HCT116 (cell line): Measurements from ENCODE around the gene SRGAP2B. TPM values are rescaled to one million over a fixed set of nuclear protein-coding genes. Genes with fewer than 3 reads are reported as not detected.
"Not testable (repeated sequence)": the region's sequence is repeated elsewhere in the genome, so short reads cannot be mapped to it uniquely, and the experiment has no call there.

Experiments used
- ATAC-seq: fragments of 200-7000 bp; cut with Tn5 transposase; 2 replicates; pipeline ENCODE4 v1.9.1; 2020; ENCODE audit warnings: mild to moderate bottlenecking, moderate library complexity
- BruUV-seq: library from RNA; stranded (reverse); fragments of 400-500 nt; replicated peaks from 2 replicates; lab custom pipeline; 2021; lab: Mats Ljungman, UMichigan
- CTCF ChIA-PET: fragments of 300-600 bp; sonication (Branson Sonifier 250); formaldehyde crosslinking; loops from one replicate; lab custom pipeline; 2021; ENCODE audit warnings: antibody characterized with exemption; lab: Charles Lee
- POLR2A ChIA-PET: fragments of 300-600, 350-600 bp; sonication (Branson Sonifier 250); formaldehyde crosslinking; loops from one replicate; lab custom pipeline; 2021; ENCODE audit warnings: antibody characterized with exemption; lab: Charles Lee
- RAD21 ChIA-PET, 2 experiments: fragments of 300-600 bp; sonication (Branson Sonifier 250); formaldehyde crosslinking; loops; one replicate each; lab custom pipeline; 2023; ENCODE audit warnings: low total read pairs in 2 of 2; ENCODE audit not compliant: uncharacterized antibody in 2 of 2, unreplicated experiment in 2 of 2, low non-redundant PET in 1 of 2; lab: Charles Lee
- DNase-seq: peaks from one replicate; pipeline ENCODE4 v3.0.0-alpha.2; 2010; ENCODE audit warnings: low read depth, low spot score
- H2AFZ ChIP-seq: fragments of 200-600 bp; shearing (Covaris generic), sonication (generic); 2 replicates; pipeline ENCODE4 v1.6.1; 2017; ENCODE audit warnings: low read depth, mixed run types, mixed read lengths, antibody characterized with exemption, low read length; ENCODE audit not compliant: poor library complexity, severe bottlenecking
- H3K27ac ChIP-seq: 2 replicates; pipeline ENCODE4 v1.5.1; 2012; ENCODE audit warnings: low read depth, low read length
- H3K27me3 ChIP-seq: fragments of 200-600 bp; sonication (generic); 2 replicates; pipeline ENCODE4 v1.6.1; 2016; ENCODE audit warnings: mixed run types, low read length, mixed read lengths; ENCODE audit not compliant: insufficient read depth
- H3K36me3 ChIP-seq, 2 experiments: fragments of 200-500 bp in 1 of 2; fragments of 200-600 bp in 1 of 2; sonication (Bioruptor generic) in 1 of 2; sonication (generic) in 1 of 2; 2 replicates each; pipeline versions ENCODE4 v1.5.1 to v1.6.1; 2014 to 2016; ENCODE audit warnings: low read length in 2 of 2, inconsistent platforms in 1 of 2, mixed read lengths in 1 of 2, mixed run types in 1 of 2; ENCODE audit not compliant: insufficient read depth in 2 of 2, control insufficient read depth in 1 of 2
- H3K4me1 ChIP-seq, 2 experiments: fragments of 200-600 bp in 1 of 2; sonication (generic) in 1 of 2; 2 replicates each; pipeline versions ENCODE4 v1.5.1 to v1.6.1; 2012 to 2017; ENCODE audit warnings: low read length in 2 of 2, inconsistent platforms in 1 of 2, mild to moderate bottlenecking in 1 of 2, mixed read lengths in 1 of 2, mixed run types in 1 of 2, moderate library complexity in 1 of 2; ENCODE audit not compliant: insufficient read depth in 2 of 2, control insufficient read depth in 1 of 2
- H3K4me2 ChIP-seq: fragments of 200-600 bp; sonication (generic); 2 replicates; pipeline ENCODE4 v1.6.1; 2017; ENCODE audit warnings: mixed run types, low read length, mixed read lengths
- H3K4me3 ChIP-seq, 2 experiments: fragments of 200-600 bp in 1 of 2; sonication (generic) in 1 of 2; replicated peaks in 1 of 2; 2 replicates each; pipeline ENCODE4 v1.5.1; 2011 to 2016; ENCODE audit warnings: low read length in 2 of 2, control low read depth in 1 of 2, low read depth in 1 of 2, mild to moderate bottlenecking in 1 of 2, mixed read lengths in 1 of 2, mixed run types in 1 of 2
- H3K79me2 ChIP-seq: fragments of 200-600 bp; sonication (generic); 2 replicates; pipeline ENCODE4 v1.6.1; 2017; ENCODE audit warnings: mild to moderate bottlenecking, mixed run types, low read length, moderate library complexity, mixed read lengths; ENCODE audit not compliant: insufficient read depth
- H3K9ac ChIP-seq: fragments of 200-600 bp; sonication (generic); 2 replicates; pipeline ENCODE4 v1.6.1; 2016; ENCODE audit warnings: low read length, mixed read lengths
- H3K9me2 ChIP-seq: fragments of 200-600 bp; sonication (generic), shearing (Covaris generic); 2 replicates; pipeline ENCODE4 v1.6.1; 2017; ENCODE audit warnings: mixed run types, mild to moderate bottlenecking, moderate library complexity; ENCODE audit not compliant: insufficient read depth
- H3K9me3 ChIP-seq, 2 experiments: fragments of 200-500 bp in 1 of 2; fragments of 200-600 bp in 1 of 2; sonication (Bioruptor generic) in 1 of 2; sonication (generic) in 1 of 2; 2 replicates each; pipeline ENCODE4 v1.6.1; 2014 to 2017; ENCODE audit warnings: low read length in 2 of 2, mixed read lengths in 2 of 2, inconsistent platforms in 1 of 2, low read depth in 1 of 2, mild to moderate bottlenecking in 1 of 2, mixed run types in 1 of 2, moderate library complexity in 1 of 2; ENCODE audit not compliant: control insufficient read depth in 1 of 2, insufficient read depth in 1 of 2
- H4K20me1 ChIP-seq: fragments of 200-600 bp; sonication (generic), shearing (Covaris generic); 2 replicates; pipeline ENCODE4 v1.6.1; 2017; ENCODE audit warnings: mixed run types, mild to moderate bottlenecking, moderate library complexity; ENCODE audit not compliant: insufficient read depth
- intact Hi-C: fragments of 100-400 bp; cut with micrococcal nuclease; formaldehyde crosslinking; loops from 2 replicates; pipeline ENCODE4 v1.10.0; 2022
- total RNA-seq: library from RNA; stranded (reverse); gene quantifications from one replicate; pipeline ENCODE4 v1.2.1, GENCODE V29; 2021; ENCODE audit not compliant: unreplicated experiment

The SRGAP2B gene
- total RNA-seq, 1 experiment from 2014 or later, result 31.2 TPM

- RAD21 ChIA-PET, DNase-seq, intact Hi-C loops, H3K9me2 ChIP-seq, H3K27ac ChIP-seq, H3K4me3 ChIP-seq, CTCF ChIA-PET, H2AFZ ChIP-seq, H3K4me1 ChIP-seq, H3K79me2 ChIP-seq, H3K9me3 ChIP-seq, H3K4me2 ChIP-seq, BruUV-seq, POLR2A ChIA-PET, ATAC-seq, H3K9ac ChIP-seq, H3K36me3 ChIP-seq, H4K20me1 ChIP-seq, H3K27me3 ChIP-seq: not testable (repeated sequence)
Measured at GRCh38 chr1:145055217-145055760, 39.8 kb downstream of the SRGAP2B start.

GRCh38 chr1:145053428-145053827 lies 41.7 kb downstream of the SRGAP2B start:
- H3K9me2 ChIP-seq, RAD21 ChIA-PET, H3K4me3 ChIP-seq, H3K27me3 ChIP-seq, H3K4me2 ChIP-seq, H3K4me1 ChIP-seq, CTCF ChIA-PET, H4K20me1 ChIP-seq, H3K79me2 ChIP-seq, DNase-seq, ATAC-seq, POLR2A ChIA-PET, H2AFZ ChIP-seq, H3K36me3 ChIP-seq, H3K9me3 ChIP-seq, H3K9ac ChIP-seq, intact Hi-C loops, BruUV-seq, H3K27ac ChIP-seq: not testable (repeated sequence)

GRCh38 chr1:145052019-145052776 lies 42.9 kb downstream of the SRGAP2B start:
- H3K9me2 ChIP-seq, H2AFZ ChIP-seq, H3K4me1 ChIP-seq, H3K27ac ChIP-seq, BruUV-seq, H3K79me2 ChIP-seq, POLR2A ChIA-PET, H3K9me3 ChIP-seq, H3K27me3 ChIP-seq, H4K20me1 ChIP-seq, DNase-seq, H3K4me2 ChIP-seq, H3K4me3 ChIP-seq, H3K9ac ChIP-seq, intact Hi-C loops, H3K36me3 ChIP-seq, ATAC-seq, RAD21 ChIA-PET, CTCF ChIA-PET: not testable (repeated sequence)

GRCh38 chr1:145048181-145048856 lies 46.8 kb downstream of the SRGAP2B start:
- H3K9me2 ChIP-seq, BruUV-seq, H3K4me3 ChIP-seq: not testable (repeated sequence)

More at GRCh38 chr1:145048181-145048856, 46.8 kb downstream of the SRGAP2B start:
- H3K9me3 ChIP-seq, CTCF ChIA-PET, H4K20me1 ChIP-seq, H2AFZ ChIP-seq, RAD21 ChIA-PET, H3K79me2 ChIP-seq, ATAC-seq, H3K27me3 ChIP-seq, intact Hi-C loops, H3K4me1 ChIP-seq, POLR2A ChIA-PET, H3K36me3 ChIP-seq, H3K9ac ChIP-seq, H3K27ac ChIP-seq, DNase-seq, H3K4me2 ChIP-seq: not testable (repeated sequence)
